HG03439 (cell line): Measurements from ENCODE around the gene POMT1.

Experiments
- ATAC-seq: cut with Tn5 transposase; IDR thresholded peaks from one replicate; pipeline ENCODE4 v1.9.1; 2021; ENCODE audit warnings: mild to moderate bottlenecking, moderate library complexity; ENCODE audit not compliant: unreplicated experiment

The POMT1 gene

DNA sequence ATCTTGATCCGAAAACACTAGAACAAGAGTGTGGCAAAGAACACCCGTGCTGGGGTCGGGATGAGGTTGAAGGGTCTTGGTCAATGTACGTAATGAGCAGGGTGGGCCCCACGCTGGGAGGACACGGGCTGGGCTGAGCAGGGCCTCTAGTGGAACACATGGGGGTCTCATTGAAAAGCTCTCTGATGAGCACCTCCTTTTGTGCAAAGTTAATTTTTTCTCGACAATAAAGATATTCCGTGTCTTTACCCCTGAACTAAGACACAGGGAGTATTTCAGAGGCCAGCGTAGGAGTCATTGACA, 20.3 kb downstream of the POMT1 start:
- no peak for ATAC-seq

- no peak for ATAC-seq
Measured at GRCh38 chr9:131523451-131524435, 21.0 kb downstream of the POMT1 start.

DNA sequence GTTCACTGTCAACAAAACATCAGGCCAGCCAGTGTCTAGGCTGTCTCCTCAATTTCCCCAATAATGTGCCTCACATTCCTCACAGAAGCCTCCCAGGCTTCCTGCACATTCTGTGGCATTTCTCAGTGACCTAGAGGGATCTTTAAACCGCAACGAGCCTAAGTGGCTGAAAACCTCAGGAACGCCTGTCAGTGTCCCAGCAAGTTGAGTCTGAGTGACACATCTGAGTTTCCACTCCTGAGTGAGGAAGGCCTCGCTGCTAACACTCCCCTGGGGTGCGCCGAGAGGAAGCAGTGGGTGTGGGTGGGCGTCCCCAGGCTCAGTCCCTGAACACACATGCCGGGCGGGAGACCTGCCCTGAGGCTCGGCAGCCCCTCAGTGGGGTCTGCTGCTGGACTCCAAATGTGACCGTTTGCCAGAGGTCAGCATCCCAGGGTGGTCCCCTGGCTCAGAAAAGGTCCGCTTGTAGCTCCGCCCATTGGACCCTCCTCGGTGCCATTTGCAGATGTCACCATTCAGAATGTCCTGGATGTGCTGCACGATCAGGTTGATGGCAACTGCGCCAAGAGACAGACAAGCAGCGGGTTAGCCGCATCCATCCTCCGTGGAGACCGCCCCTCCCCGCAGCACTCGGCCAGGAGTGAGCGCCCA, 22.1 kb downstream of the POMT1 start:
- no peak for ATAC-seq

GRCh38 chr9:131525643-131526565, 23.2 kb downstream of the POMT1 start:
- ATAC-seq, result no peak

DNA sequence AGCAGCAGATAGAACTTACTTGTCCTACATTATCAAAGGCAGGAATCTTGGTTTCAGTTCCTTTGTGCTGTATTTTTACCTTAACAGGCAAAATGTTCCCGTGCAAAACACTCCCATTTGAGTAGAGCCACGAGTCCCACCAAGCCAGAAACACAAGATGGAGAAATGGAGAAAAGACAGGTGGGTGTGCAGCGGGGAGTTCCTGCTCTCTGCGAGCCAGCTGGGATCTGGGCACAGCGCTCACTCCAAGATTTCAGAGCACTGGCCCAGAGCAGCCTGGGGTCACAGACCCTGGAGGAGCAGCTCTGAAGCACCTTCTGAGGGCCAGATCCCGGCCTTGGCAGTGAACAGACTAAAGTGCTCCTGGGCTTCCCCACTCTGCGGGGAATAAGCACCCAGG, 25.5 kb downstream of the POMT1 start:
- no peak for ATAC-seq

DNA sequence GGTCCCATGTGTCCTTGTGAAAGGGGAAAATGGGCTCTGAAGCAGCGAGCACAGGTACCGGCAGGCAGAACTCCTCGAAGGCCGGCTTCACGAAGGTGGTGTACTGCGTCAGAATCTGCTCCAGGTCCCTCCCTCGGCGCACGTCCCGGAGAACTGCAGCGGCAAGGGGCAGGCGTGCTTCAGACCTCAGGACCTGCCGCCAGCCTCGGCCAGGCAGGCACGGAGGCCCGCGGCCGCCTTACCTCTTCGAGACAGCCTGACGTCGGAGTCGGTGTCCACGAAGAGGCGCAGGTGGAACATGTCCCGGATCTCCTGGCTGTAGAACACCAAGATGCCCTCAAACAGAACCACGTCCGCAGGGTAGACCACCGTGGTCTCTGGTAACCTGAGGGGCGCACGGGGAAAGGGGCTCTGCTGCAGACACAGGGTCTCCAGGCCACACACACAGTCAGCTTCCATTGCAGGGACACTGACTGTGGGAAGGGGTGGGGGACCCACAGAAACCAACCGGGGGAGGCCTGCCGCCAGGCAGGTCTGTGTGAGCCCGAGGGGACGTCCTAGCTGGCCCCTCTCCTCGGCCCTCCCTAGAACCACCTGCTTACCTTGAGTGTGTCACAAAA, 26.3 kb downstream of the POMT1 start:
- no peak for ATAC-seq

- ATAC-seq, result no peak
Measured at GRCh38 chr9:131529597-131530545, 27.2 kb downstream of the POMT1 start.

GRCh38 chr9:131530546-131530919, 27.8 kb downstream of the POMT1 start:
- ATAC-seq, result peak; percentile 14

GRCh38 chr9:131530920-131531832, 28.5 kb downstream of the POMT1 start, which contains the start of gene UCK1:
UCK1 (minus strand) TSS chr9:131531263; CDS start chr9:131531174, 89 bp downstream.
- peak; percentile 67 for ATAC-seq

DNA sequence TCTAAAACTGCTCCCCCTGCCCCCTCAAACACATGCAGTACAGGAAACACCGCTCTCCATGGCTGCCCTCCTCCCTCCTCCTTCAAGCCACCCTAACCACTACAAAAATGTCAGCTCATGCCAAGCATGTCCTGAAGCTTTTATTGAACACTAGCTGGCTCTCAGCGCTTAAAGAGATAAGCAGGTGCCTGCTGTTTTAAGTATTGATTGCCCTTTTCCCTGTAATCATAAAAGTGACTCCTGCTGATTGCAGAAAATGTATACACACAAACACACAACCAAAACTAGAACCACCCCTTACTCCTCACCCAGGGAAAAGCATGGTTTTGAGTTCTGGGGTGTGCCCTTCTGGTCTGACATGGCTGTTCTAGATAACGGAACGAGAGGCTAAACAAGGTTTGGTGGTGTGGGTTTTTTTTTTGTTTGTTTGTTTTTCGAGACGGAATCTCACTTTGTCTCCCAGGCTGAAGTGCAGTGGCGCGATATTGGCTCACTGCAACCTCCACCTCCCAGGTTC, 32.1 kb downstream of the POMT1 start:
- ATAC-seq, result no peak

- ATAC-seq, result no peak
Measured at GRCh38 chr9:131537946-131538345, 35.2 kb downstream of the POMT1 start.

DNA sequence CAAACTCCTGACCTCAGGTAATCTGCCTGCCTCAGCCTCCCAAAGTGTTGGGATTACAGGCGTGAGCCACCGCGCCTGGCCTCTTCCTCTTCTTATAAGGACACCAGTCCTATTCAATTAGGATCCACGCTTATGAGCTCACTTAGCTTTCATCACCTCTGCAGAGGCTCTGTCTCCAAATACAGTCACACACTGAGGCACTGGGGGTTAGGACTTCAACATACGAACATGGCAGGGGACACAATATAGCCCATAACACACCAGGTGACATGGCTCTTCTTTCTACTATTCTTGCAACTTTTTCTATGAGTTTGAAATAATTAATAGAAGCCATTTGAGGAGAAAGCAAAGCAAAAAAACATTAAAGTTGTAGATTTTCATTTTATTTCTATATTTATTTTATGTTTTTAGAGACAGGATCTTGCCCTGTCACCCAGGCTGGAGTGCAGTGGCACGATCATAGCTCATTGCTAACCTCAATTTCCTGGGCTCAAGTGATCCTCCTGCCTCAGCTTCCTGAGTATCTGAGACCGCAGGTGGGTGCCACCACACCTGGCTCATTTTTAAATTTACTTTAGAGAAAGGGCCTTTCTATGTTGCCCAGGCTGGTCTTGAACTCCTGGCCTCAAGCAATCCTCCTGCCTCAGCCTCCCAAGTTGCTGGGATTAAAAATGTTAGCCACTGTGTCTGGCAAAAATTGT, 36.7 kb downstream of the POMT1 start:
- no peak for ATAC-seq

- ATAC-seq, result no peak
Measured at GRCh38 chr9:131543141-131543540, 40.4 kb downstream of the POMT1 start.

DNA sequence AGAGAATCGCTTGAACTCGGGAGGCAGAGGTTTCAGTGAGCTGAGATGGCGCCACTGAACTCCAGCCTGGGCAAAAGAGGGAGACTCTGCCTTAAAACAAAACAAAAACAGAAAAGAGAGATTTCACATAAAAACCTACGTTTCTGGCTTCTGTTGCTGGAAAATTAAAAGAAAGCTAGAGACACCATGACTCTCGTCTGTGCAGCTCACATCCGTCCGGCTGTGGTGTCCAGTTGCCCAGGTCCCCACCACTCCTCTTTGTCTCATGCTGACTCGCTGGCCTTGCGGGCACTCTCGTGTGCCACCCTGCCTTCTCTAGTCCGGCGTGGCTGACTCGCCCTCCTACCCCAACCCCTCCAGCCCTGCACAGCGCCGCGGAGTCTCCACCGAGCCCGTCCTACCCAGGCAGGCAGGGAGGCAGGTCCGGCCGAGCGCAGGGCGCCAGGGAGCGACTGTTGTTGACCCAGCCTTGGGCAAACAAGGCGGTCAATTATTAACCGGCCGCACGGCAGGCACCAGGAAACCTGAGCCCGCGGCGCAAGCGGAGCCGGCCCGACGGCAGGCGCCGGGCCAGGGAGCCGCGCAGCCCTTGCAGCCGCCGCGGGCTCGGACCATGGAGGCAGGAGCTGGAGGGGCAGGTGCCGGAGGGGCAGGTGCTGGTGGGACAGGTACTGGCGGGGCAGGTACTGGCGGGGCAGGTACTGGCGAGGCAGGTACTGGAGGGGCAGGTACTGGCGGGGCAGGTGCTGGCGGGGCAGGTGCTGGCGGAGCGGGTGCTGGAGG, 42.5 kb downstream of the POMT1 start, which contains the start of gene PRRT1B:
PRRT1B (plus strand) TSS at position 521 of the 783 bp plus-strand sequence; CDS start at position 614, 93 bp downstream.
- ATAC-seq, result no peak

GRCh38 chr9:131545786-131546335, 43.1 kb downstream of the POMT1 start:
- ATAC-seq, result no peak

- no peak for ATAC-seq
Measured at GRCh38 chr9:131546336-131547084, 43.8 kb downstream of the POMT1 start.
